ENCODE measurements around the gene MROH2B.

Gene MROH2B

GRCh38 chr5:40973364-40974004 is 97.7 kb downstream of the MROH2B start:
- no peaks in the 10 kb centered on the region for H3K9me3 ChIP-seq
- no peaks in the 10 kb centered on the region for H3K4me1 ChIP-seq (ENCODE audit: control insufficient read depth in 1 of 2, insufficient read depth in 1 of 2, low read depth in 1 of 2, low read length in 1 of 2)
- no peaks in the 10 kb centered on the region for H3K27me3 ChIP-seq
- H3K27ac ChIP-seq, result no peak overlapping the region
- H3K36me3 ChIP-seq, result no peaks in the 10 kb centered on the region
- TF ChIP-seq, protein P1, sequence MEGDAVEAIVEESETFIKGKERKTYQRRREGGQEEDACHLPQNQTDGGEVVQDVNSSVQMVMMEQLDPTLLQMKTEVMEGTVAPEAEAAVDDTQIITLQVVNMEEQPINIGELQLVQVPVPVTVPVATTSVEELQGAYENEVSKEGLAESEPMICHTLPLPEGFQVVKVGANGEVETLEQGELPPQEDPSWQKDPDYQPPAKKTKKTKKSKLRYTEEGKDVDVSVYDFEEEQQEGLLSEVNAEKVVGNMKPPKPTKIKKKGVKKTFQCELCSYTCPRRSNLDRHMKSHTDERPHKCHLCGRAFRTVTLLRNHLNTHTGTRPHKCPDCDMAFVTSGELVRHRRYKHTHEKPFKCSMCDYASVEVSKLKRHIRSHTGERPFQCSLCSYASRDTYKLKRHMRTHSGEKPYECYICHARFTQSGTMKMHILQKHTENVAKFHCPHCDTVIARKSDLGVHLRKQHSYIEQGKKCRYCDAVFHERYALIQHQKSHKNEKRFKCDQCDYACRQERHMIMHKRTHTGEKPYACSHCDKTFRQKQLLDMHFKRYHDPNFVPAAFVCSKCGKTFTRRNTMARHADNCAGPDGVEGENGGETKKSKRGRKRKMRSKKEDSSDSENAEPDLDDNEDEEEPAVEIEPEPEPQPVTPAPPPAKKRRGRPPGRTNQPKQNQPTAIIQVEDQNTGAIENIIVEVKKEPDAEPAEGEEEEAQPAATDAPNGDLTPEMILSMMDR (IDR thresholded peaks at IDR 0.05), result no peak
- H3K4me3 ChIP-seq (ENCODE audit: low read depth in 1 of 2, low read length in 1 of 2), result no peak overlapping the region

- Histone ChIP-seq H3K27ac (no peak overlapping the region), H3K27me3 (no peaks in the 10 kb centered on the region), H3K36me3 (no peaks in the 10 kb centered on the region), H3K4me1 (ENCODE audit: control insufficient read depth in 1 of 2, insufficient read depth in 1 of 2, low read depth in 1 of 2, low read length in 1 of 2) (no peaks in the 10 kb centered on the region), H3K9me3 (no peaks in the 10 kb centered on the region), H3K4me3 (ENCODE audit: low read depth in 1 of 2, low read length in 1 of 2) (no peak overlapping the region)
- TF ChIP-seq, protein P1 (IDR thresholded peaks at IDR 0.05), result no peak
These were observed 98.7 kb downstream of the MROH2B start for GRCh38 chr5:40972434-40972833.

GRCh38 chr5:40962207-40962955 is 108.8 kb downstream of the MROH2B start:
- Histone ChIP-seq H3K4me3 (ENCODE audit: low read depth in 1 of 2, low read length in 1 of 2) (no peak overlapping the region), H3K9me3 (no peaks in the 10 kb centered on the region), H3K4me1 (ENCODE audit: control insufficient read depth in 1 of 2, insufficient read depth in 1 of 2, low read depth in 1 of 2, low read length in 1 of 2) (no peaks in the 10 kb centered on the region), H3K27ac (no peak overlapping the region), H3K36me3 (no peaks in the 10 kb centered on the region), H3K27me3 (no peaks in the 10 kb centered on the region)
- TF ChIP-seq, protein P1 (IDR thresholded peaks at IDR 0.05), result no peak

DNA sequence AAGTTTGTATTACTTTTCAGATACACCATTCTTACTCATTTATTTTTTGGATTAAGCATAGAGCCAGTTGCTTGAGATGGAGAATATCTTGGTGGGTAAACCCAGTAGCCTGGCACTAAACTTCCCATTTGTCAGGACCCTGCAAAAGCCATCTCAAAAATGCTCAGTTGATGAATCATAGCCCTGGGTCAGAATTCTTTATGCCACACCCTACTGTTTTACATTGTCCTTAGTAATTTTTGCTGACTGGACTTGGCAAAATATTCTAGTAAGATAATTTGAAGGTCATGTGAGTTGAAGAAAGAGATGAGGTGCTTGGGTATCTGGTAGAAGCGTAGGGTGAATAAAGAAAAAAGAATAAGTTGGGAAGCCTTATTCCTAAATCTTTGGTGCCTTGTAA is 111.1 kb downstream of the MROH2B start:
- Histone ChIP-seq H3K9me3 (no peaks in the 10 kb centered on the region), H3K27me3 (no peaks in the 10 kb centered on the region), H3K4me3 (ENCODE audit: low read depth in 1 of 2, low read length in 1 of 2) (no peak overlapping the region), H3K27ac (no peak overlapping the region), H3K36me3 (no peaks in the 10 kb centered on the region), H3K4me1 (ENCODE audit: control insufficient read depth in 1 of 2, insufficient read depth in 1 of 2, low read depth in 1 of 2, low read length in 1 of 2) (no peaks in the 10 kb centered on the region)
- TF ChIP-seq, protein P1 (IDR thresholded peaks at IDR 0.05), result no peak

GRCh38 chr5:40958811-40959210 is 112.3 kb downstream of the MROH2B start:
- Histone ChIP-seq H3K9me3 (no peaks in the 10 kb centered on the region), H3K27me3 (no peaks in the 10 kb centered on the region), H3K4me3 (ENCODE audit: low read depth in 1 of 2, low read length in 1 of 2) (no peak overlapping the region), H3K36me3 (no peaks in the 10 kb centered on the region), H3K4me1 (ENCODE audit: control insufficient read depth in 1 of 2, insufficient read depth in 1 of 2, low read depth in 1 of 2, low read length in 1 of 2) (no peaks in the 10 kb centered on the region), H3K27ac (no peak overlapping the region)
- TF ChIP-seq, protein P1 (IDR thresholded peaks at IDR 0.05), result no peak
